Tibial nerve (tissue), 4 donors: ENCODE data around the gene CTNNA3. TPM values are rescaled to one million over a fixed set of nuclear protein-coding genes. Genes with fewer than 3 reads are reported as not detected.

Experiments
- DNase-seq, 2 donors: peaks; one replicate each; pipeline ENCODE4 v3.0.0-alpha.2; 2019; ENCODE audit warnings: low spot score in 2 of 2
- H3K27ac ChIP-seq, 4 donors: fragments of 200-600 bp; sonication (generic) in 3 of 4; one replicate each; pipeline ENCODE4 v1.5.1; 2017 to 2019; ENCODE audit warnings: mild to moderate bottlenecking in 1 of 4
- H3K27me3 ChIP-seq, 2 donors: fragments of 200-600 bp; sonication (generic) in 1 of 2; one replicate each; pipeline versions ENCODE4 v1.5.1 to v1.6.0; 2017 to 2019
- H3K36me3 ChIP-seq, 3 donors: fragments of 200-600 bp; sonication (generic); one replicate each; pipeline ENCODE4 v1.5.1; 2018 to 2019
- H3K4me1 ChIP-seq, 4 donors: fragments of 200-600 bp; sonication (generic) in 3 of 4; one replicate each; pipeline ENCODE4 v1.5.1; 2017 to 2019
- H3K4me3 ChIP-seq, 4 donors: fragments of 200-600 bp; sonication (generic) in 3 of 4; one replicate each; pipeline ENCODE4 v1.5.1; 2017 to 2019; ENCODE audit warnings: mild to moderate bottlenecking in 1 of 4, moderate library complexity in 1 of 4
- H3K9me3 ChIP-seq, 4 donors: fragments of 200-600 bp; sonication (generic) in 3 of 4; one replicate each; pipeline ENCODE4 v1.5.1; 2017 to 2019
- EP300 ChIP-seq, 2 donors: sonication (generic); formaldehyde crosslinking; IDR thresholded peaks; one replicate each; pipeline ENCODE4 v1.6.1; 2017; ENCODE audit warnings: antibody characterized with exemption in 2 of 2, mild to moderate bottlenecking in 1 of 2
- POLR2A ChIP-seq, 2 donors: fragments of 450-650 bp; IDR thresholded peaks; one replicate each; pipeline ENCODE4 v1.6.1; 2017; ENCODE audit warnings: antibody characterized with exemption in 2 of 2, mild to moderate bottlenecking in 2 of 2, moderate library complexity in 2 of 2
- whole genome bisulfite sequencing, 2 donors: methylation state at CpG; one replicate each; pipeline ENCODE4 v1.1.5; 2018; 5-methylcytosine and 5-hydroxymethylcytosine counted together
- total RNA-seq, 4 donors: library from RNA; depleted of rRNA; stranded (reverse); fragments of >200 nt; gene quantifications; one replicate each; pipeline ENCODE4 v1.1.0, GENCODE V29; 2016
- TF ChIP-seq, protein P1 (sequence below), 5 experiments: fragments of 200-600 bp in 3 of 5; fragments of 450-650 bp in 2 of 5; sonication (generic) in 3 of 5; IDR thresholded peaks; one replicate each; pipeline ENCODE4 v1.5.1; 2016 to 2019; ENCODE audit warnings: antibody characterized with exemption in 5 of 5, mild to moderate bottlenecking in 3 of 5, moderate library complexity in 2 of 5

The CTNNA3 gene
- total RNA-seq, 4 donors from 2014 or later: 15.9 to 36.1 (median 23.1) TPM

- 95 to 97% methylated on average over 1 of the region's 1 CpG for WGBS, 2 donors
- no peaks in the 10 kb centered on the region for H3K27me3 ChIP-seq
- H3K36me3 ChIP-seq: no peaks in the 10 kb centered on the region
- H3K4me1 ChIP-seq: no peaks in the 10 kb centered on the region
- DNase-seq: no peak
- H3K9me3 ChIP-seq: no peaks in the 10 kb centered on the region
- TF ChIP-seq, protein P1, sequence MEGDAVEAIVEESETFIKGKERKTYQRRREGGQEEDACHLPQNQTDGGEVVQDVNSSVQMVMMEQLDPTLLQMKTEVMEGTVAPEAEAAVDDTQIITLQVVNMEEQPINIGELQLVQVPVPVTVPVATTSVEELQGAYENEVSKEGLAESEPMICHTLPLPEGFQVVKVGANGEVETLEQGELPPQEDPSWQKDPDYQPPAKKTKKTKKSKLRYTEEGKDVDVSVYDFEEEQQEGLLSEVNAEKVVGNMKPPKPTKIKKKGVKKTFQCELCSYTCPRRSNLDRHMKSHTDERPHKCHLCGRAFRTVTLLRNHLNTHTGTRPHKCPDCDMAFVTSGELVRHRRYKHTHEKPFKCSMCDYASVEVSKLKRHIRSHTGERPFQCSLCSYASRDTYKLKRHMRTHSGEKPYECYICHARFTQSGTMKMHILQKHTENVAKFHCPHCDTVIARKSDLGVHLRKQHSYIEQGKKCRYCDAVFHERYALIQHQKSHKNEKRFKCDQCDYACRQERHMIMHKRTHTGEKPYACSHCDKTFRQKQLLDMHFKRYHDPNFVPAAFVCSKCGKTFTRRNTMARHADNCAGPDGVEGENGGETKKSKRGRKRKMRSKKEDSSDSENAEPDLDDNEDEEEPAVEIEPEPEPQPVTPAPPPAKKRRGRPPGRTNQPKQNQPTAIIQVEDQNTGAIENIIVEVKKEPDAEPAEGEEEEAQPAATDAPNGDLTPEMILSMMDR (IDR thresholded peaks at IDR 0.05): no peak
- TF ChIP-seq EP300 (IDR thresholded peaks at IDR 0.05): no peak
- TF ChIP-seq POLR2A (IDR thresholded peaks at IDR 0.05): no peak
- no peak overlapping the region for H3K27ac ChIP-seq
- H3K4me3 ChIP-seq: no peak overlapping the region
These were observed 551.5 kb downstream of the CTNNA3 start for GRCh38 chr10:67144530-67144929.

GRCh38 chr10:67141300-67141699 is 554.7 kb downstream of the CTNNA3 start:
- Histone ChIP-seq H3K4me1 (no peaks in the 10 kb centered on the region), H3K9me3 (no peaks in the 10 kb centered on the region), H3K36me3 (no peaks in the 10 kb centered on the region), H3K4me3 (no peak overlapping the region), H3K27ac (no peak overlapping the region), H3K27me3 (no peaks in the 10 kb centered on the region)
- WGBS, 2 donors: 63 to 71% methylated on average over 6 of the region's 6 CpGs
- DNase-seq: no peak
- TF ChIP-seq, protein P1 (IDR thresholded peaks at IDR 0.05): no peak
- TF ChIP-seq EP300 (IDR thresholded peaks at IDR 0.05) (no peak), POLR2A (IDR thresholded peaks at IDR 0.05) (no peak)

- 28 to 38% methylated on average over 2 of the region's 2 CpGs for WGBS, 2 donors
- Histone ChIP-seq H3K9me3 (no peaks in the 10 kb centered on the region), H3K27ac (no peak overlapping the region), H3K36me3 (no peaks in the 10 kb centered on the region), H3K4me3 (no peak overlapping the region), H3K4me1 (no peaks in the 10 kb centered on the region), H3K27me3 (no peaks in the 10 kb centered on the region)
- no peak for DNase-seq
- no peak for TF ChIP-seq POLR2A (IDR thresholded peaks at IDR 0.05)
- TF ChIP-seq, protein P1 (IDR thresholded peaks at IDR 0.05): no peak
- no peak for TF ChIP-seq EP300 (IDR thresholded peaks at IDR 0.05)
These were observed 555.4 kb downstream of the CTNNA3 start for GRCh38 chr10:67140641-67141040.

DNA sequence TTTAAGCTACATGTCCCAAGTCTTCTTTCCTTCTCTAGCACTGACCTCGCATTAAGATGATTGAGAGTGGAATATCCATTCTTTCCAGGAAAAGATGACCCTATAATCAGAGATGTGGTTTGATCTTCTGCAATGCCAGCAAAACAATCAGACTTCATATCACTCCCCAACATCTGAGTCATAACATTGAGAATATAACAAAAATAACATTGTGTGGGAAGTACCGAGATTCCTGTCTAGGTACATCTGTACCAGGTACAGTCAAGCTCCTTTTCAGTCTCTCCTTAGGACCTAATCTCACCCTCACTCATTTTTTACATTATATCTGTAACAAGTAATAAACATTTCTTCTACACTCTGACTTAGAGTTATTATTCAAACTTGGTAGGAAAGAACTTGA is 568.6 kb downstream of the CTNNA3 start:
- TF ChIP-seq POLR2A (IDR thresholded peaks at IDR 0.05) (no peak), EP300 (IDR thresholded peaks at IDR 0.05) (no peak)
- TF ChIP-seq, protein P1 (IDR thresholded peaks at IDR 0.05): no peak
- Histone ChIP-seq H3K36me3 (no peaks in the 10 kb centered on the region), H3K9me3 (no peaks in the 10 kb centered on the region), H3K27me3 (no peaks in the 10 kb centered on the region), H3K4me3 (no peak overlapping the region), H3K27ac (no peak overlapping the region), H3K4me1 (no peaks in the 10 kb centered on the region)
- 81 to 91% methylated on average over 2 of the region's 2 CpGs for WGBS, 2 donors
- DNase-seq: no peak

DNA sequence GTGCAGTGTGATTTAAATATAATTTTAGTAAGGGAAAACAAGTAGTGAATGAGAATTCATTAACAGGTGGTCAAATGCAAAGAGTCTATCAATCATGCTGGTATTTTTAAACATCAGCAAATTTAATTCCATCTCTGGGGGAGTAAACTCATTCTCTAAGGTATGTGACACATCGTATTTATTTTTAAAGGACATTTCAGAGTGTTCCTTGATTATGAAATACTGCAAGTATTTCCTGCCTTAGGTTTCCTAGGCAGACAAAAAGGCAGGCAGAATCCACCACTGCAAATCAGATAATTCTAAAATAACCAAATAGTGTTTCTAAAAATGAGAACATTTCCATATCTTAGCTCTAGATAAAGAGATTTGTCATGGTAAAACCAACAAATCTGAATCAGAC is 576.3 kb downstream of the CTNNA3 start:
- DNase-seq: no peak
- TF ChIP-seq, protein P1 (IDR thresholded peaks at IDR 0.05): no peak
- no peak for TF ChIP-seq POLR2A (IDR thresholded peaks at IDR 0.05)
- no peak for TF ChIP-seq EP300 (IDR thresholded peaks at IDR 0.05)
- no peak overlapping the region for H3K27ac ChIP-seq
- H3K4me1 ChIP-seq: no peaks in the 10 kb centered on the region
- 35 to 47% methylated on average over 1 of the region's 1 CpG for WGBS, 2 donors
- no peak overlapping the region for H3K4me3 ChIP-seq
- no peaks in the 10 kb centered on the region for H3K36me3 ChIP-seq
- H3K9me3 ChIP-seq: no peaks in the 10 kb centered on the region
- H3K27me3 ChIP-seq: no peaks in the 10 kb centered on the region
